PFSK-1 (cell line): ENCODE data around the gene CAD.

Experiments used
- POLR2AphosphoS5 ChIP-seq: IDR thresholded peaks from 2 replicates; pipeline ENCODE4 v1.6.1; 2012; ENCODE audit warnings: low read depth, mild to moderate bottlenecking, control low read depth, low read length, moderate library complexity
- REST ChIP-seq, 2 experiments: IDR thresholded peaks; 2 replicates each; pipeline versions ENCODE4 v1.6.1 to v1.8.0; 2011 to 2012; ENCODE audit warnings: low read depth in 2 of 2, low read length in 2 of 2, control low read depth in 1 of 2, inconsistent platforms in 1 of 2, mild to moderate bottlenecking in 1 of 2, moderate library complexity in 1 of 2; ENCODE audit not compliant: insufficient read depth in 1 of 2
- SIN3A ChIP-seq: IDR thresholded peaks from 2 replicates; pipeline ENCODE4 v1.6.1; 2012; ENCODE audit warnings: mild to moderate bottlenecking, low read length, moderate library complexity, borderline replicate concordance; ENCODE audit not compliant: insufficient read depth
- TAF1 ChIP-seq: IDR thresholded peaks from 2 replicates; pipeline ENCODE4 v1.6.1; 2012; ENCODE audit warnings: low read length, control low read depth, borderline replicate concordance; ENCODE audit not compliant: insufficient read depth

- TF ChIP-seq REST (IDR thresholded peaks at IDR 0.05; ENCODE audit: insufficient read depth in 1 of 2, low read depth in 2 of 2, low read length in 2 of 2) (no peak), POLR2AphosphoS5 (no peak), TAF1 (no peak), SIN3A (no peak)
Observed at GRCh38 chr2:27198627-27199026, 18.5 kb upstream of the CAD start.
